Lower leg skin (tissue), 3 donors: ENCODE measurements around the gene LTK.

Source experiments
- CTCF ChIP-seq, 3 donors: fragments of 450-650 bp; IDR thresholded peaks; one replicate each; pipeline ENCODE4 v1.5.1; 2016; ENCODE audit warnings: antibody characterized with exemption in 3 of 3, mild to moderate bottlenecking in 3 of 3, moderate library complexity in 2 of 3
- POLR2A ChIP-seq, 2 donors: fragments of 450-650 bp; IDR thresholded peaks; one replicate each; pipeline ENCODE4 v1.6.1; 2016 to 2017; ENCODE audit warnings: antibody characterized with exemption in 2 of 2, mild to moderate bottlenecking in 1 of 2, moderate library complexity in 1 of 2

- TF ChIP-seq CTCF (IDR thresholded peaks at IDR 0.05) = no peak
- no peak for TF ChIP-seq POLR2A (IDR thresholded peaks at IDR 0.05)
Observed at GRCh38 chr15:41491889-41492288, 21.7 kb downstream of the LTK start.
